PFSK-1 (cell line): Measurements from ENCODE around the gene YIPF2.

Source experiments
- POLR2AphosphoS5 ChIP-seq: IDR thresholded peaks from 2 replicates; pipeline ENCODE4 v1.6.1; 2012; ENCODE audit warnings: low read depth, mild to moderate bottlenecking, control low read depth, low read length, moderate library complexity
- TAF1 ChIP-seq: IDR thresholded peaks from 2 replicates; pipeline ENCODE4 v1.6.1; 2012; ENCODE audit warnings: low read length, control low read depth, borderline replicate concordance; ENCODE audit not compliant: insufficient read depth

DNA sequence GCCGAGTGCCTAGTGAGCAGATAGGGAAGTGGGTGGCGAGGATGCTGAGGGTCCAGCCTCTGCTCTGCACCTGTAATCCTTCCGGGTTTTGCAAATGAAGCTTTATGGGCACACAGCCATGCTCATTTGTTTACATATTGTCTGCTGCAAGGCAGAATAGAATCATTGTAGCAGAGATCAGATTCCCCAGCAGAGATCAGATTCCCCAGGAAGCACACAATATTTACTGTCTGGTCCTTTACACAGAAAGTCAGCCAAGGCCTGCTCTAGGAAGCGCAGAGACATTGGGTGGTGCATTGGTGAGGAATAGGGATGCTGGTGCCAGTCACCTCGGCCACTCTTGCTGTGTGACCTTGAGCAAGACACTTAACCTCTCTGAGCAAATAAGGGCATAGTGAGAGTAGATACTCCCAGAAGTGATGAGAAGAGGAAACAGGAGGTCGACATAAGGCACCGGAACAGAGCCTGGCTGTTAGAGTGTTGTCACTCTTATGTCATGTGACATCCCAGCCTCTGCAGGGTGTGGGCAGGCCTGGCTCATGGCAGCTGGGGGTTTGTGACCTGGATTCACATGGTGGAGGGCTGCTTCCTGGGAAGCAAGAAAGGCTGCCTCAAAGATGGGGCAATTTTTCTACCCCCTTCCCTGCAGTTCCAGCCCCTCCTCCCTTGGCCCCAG is 31.4 kb downstream of the YIPF2 start:
- TF ChIP-seq POLR2AphosphoS5 = no peak
- no peak for TF ChIP-seq TAF1
